ENCODE results near the gene ACADVL.

The ACADVL gene

DNA sequence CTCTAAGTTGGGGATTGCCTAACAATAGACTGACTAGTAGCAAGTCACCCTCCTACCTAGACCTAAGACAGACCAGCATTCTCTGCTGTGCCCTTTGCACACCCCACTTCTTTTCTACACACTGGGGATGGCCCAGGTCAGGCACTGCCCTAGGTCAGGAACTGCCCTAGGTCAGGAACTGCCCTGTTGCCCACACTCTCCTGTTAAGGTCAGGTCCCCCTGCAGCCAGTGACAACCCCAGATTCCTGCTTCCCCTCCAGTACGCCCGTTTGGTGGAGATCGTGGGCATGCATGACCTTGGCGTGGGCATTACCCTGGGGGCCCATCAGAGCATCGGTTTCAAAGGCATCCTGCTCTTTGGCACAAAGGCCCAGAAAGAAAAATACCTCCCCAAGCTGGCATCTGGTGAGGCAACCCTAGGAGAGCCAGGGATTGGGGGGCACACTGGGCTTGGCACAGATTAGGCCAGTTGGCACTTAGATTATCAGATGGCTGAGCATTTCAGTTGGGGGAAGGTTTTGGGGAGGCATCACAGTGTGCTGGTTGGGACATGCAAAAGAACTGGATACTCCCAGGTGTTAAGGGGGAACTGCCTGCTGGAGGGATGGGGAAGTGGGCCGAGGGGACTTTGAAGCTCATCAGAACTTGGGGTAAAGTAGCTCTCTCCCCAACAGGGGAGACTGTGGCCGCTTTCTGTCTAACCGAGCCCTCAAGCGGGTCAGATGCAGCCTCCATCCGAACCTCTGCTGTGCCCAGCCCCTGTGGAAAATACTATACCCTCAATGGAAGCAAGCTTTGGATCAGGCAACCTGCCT is 1.7 kb downstream of the ACADVL start:
- TF ChIP-seq EZH2phosphoT487 (conservative IDR thresholded peaks at IDR 0.05; ENCODE audit: low read length): no peak
- TF ChIP-seq, protein P1, sequence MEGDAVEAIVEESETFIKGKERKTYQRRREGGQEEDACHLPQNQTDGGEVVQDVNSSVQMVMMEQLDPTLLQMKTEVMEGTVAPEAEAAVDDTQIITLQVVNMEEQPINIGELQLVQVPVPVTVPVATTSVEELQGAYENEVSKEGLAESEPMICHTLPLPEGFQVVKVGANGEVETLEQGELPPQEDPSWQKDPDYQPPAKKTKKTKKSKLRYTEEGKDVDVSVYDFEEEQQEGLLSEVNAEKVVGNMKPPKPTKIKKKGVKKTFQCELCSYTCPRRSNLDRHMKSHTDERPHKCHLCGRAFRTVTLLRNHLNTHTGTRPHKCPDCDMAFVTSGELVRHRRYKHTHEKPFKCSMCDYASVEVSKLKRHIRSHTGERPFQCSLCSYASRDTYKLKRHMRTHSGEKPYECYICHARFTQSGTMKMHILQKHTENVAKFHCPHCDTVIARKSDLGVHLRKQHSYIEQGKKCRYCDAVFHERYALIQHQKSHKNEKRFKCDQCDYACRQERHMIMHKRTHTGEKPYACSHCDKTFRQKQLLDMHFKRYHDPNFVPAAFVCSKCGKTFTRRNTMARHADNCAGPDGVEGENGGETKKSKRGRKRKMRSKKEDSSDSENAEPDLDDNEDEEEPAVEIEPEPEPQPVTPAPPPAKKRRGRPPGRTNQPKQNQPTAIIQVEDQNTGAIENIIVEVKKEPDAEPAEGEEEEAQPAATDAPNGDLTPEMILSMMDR (IDR thresholded peaks at IDR 0.05; ENCODE audit: insufficient read depth, low read length, poor library complexity, severe bottlenecking): no peak
- no peaks in the 10 kb centered on the region for H3K36me3 ChIP-seq (ENCODE audit: low read length)
- H3K27me3 ChIP-seq (ENCODE audit: low read length): no peaks in the 10 kb centered on the region
- no peaks in the 10 kb centered on the region for H4K20me1 ChIP-seq (ENCODE audit: low read depth, low read length)
- no peak overlapping the region for H3K9ac ChIP-seq (ENCODE audit: low read length)
- H3F3A ChIP-seq (ENCODE audit: insufficient read depth): peaks cover 11% of the 10 kb centered on the region; the same call in 1 of the 2 replicates
- H3K4me2 ChIP-seq (ENCODE audit: low read depth, low read length, poor library complexity, severe bottlenecking): no peak overlapping the region
- no peak overlapping the region for H3K4me3 ChIP-seq (ENCODE audit: insufficient read depth, low read length, poor library complexity, severe bottlenecking)
- H3K79me2 ChIP-seq (ENCODE audit: insufficient read depth, low read length): no peaks in the 10 kb centered on the region
- no peaks in the 10 kb centered on the region for H3K9me2 ChIP-seq (replicated peaks; ENCODE audit: insufficient read depth, low read length)
- H2AFZ ChIP-seq (ENCODE audit: low read depth, low read length, severe bottlenecking): no peak overlapping the region
- no peak overlapping the region for H3K27ac ChIP-seq (ENCODE audit: low read depth, low read length)
- H3K9me3 ChIP-seq (ENCODE audit: insufficient read depth, low read length): no peaks in the 10 kb centered on the region

- H2AFZ ChIP-seq (ENCODE audit: low read depth, low read length, severe bottlenecking): no peak overlapping the region
- H3K4me3 ChIP-seq (ENCODE audit: insufficient read depth, low read length, poor library complexity, severe bottlenecking): no peak overlapping the region
- peaks cover 11% of the 10 kb centered on the region; the same call in 1 of the 2 replicates for H3F3A ChIP-seq (ENCODE audit: insufficient read depth)
- H3K4me2 ChIP-seq (ENCODE audit: low read depth, low read length, poor library complexity, severe bottlenecking): no peak overlapping the region
- no peaks in the 10 kb centered on the region for H3K9me3 ChIP-seq (ENCODE audit: insufficient read depth, low read length)
- no peak overlapping the region for H3K9ac ChIP-seq (ENCODE audit: low read length)
- H3K9me2 ChIP-seq (replicated peaks; ENCODE audit: insufficient read depth, low read length): no peaks in the 10 kb centered on the region
- H3K36me3 ChIP-seq (ENCODE audit: low read length): no peaks in the 10 kb centered on the region
- no peaks in the 10 kb centered on the region for H3K79me2 ChIP-seq (ENCODE audit: insufficient read depth, low read length)
- TF ChIP-seq, protein P1 (IDR thresholded peaks at IDR 0.05; ENCODE audit: insufficient read depth, low read length, poor library complexity, severe bottlenecking): no peak
- TF ChIP-seq EZH2phosphoT487 (conservative IDR thresholded peaks at IDR 0.05; ENCODE audit: low read length): no peak
- no peaks in the 10 kb centered on the region for H3K27me3 ChIP-seq (ENCODE audit: low read length)
- no peaks in the 10 kb centered on the region for H4K20me1 ChIP-seq (ENCODE audit: low read depth, low read length)
- H3K27ac ChIP-seq (ENCODE audit: low read depth, low read length): no peak overlapping the region
Measured at GRCh38 chr17:7222093-7222971, 2.6 kb downstream of the ACADVL start.

DNA sequence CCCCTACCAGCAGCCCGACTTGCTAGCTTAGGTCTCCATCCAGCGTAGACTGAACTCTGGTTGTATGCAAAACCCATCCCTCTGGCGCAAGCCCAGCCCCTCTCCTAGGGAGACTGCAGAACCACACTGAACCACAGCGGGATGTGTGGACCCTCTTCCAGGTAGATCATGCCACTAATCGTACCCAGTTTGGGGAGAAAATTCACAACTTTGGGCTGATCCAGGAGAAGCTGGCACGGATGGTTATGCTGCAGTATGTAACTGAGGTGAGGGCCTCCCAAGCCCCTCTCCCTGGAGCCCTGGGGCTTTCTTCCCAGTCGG is 3.2 kb downstream of the ACADVL start:
- H3K4me2 ChIP-seq (ENCODE audit: low read depth, low read length, poor library complexity, severe bottlenecking): no peak overlapping the region
- H3K9me2 ChIP-seq (replicated peaks; ENCODE audit: insufficient read depth, low read length): no peaks in the 10 kb centered on the region
- TF ChIP-seq, protein P1 (IDR thresholded peaks at IDR 0.05; ENCODE audit: insufficient read depth, low read length, poor library complexity, severe bottlenecking): no peak
- no peak for TF ChIP-seq EZH2phosphoT487 (conservative IDR thresholded peaks at IDR 0.05; ENCODE audit: low read length)
- H2AFZ ChIP-seq (ENCODE audit: low read depth, low read length, severe bottlenecking): no peak overlapping the region
- no peaks in the 10 kb centered on the region for H3K36me3 ChIP-seq (ENCODE audit: low read length)
- no peaks in the 10 kb centered on the region for H3K27me3 ChIP-seq (ENCODE audit: low read length)
- peaks cover 11% of the 10 kb centered on the region; the same call in 1 of the 2 replicates for H3F3A ChIP-seq (ENCODE audit: insufficient read depth)
- no peak overlapping the region for H3K27ac ChIP-seq (ENCODE audit: low read depth, low read length)
- H3K79me2 ChIP-seq (ENCODE audit: insufficient read depth, low read length): no peaks in the 10 kb centered on the region
- no peak overlapping the region for H3K4me3 ChIP-seq (ENCODE audit: insufficient read depth, low read length, poor library complexity, severe bottlenecking)
- H3K9me3 ChIP-seq (ENCODE audit: insufficient read depth, low read length): no peaks in the 10 kb centered on the region
- no peak overlapping the region for H3K9ac ChIP-seq (ENCODE audit: low read length)
- no peaks in the 10 kb centered on the region for H4K20me1 ChIP-seq (ENCODE audit: low read depth, low read length)
